PC-3 (cell line): Measurements from ENCODE around the gene DNAH10. TPM values are rescaled to one million over a fixed set of nuclear protein-coding genes. Genes with fewer than 3 reads are reported as not detected.

Source experiments
- ATAC-seq: fragments of 200-7000 bp; cut with Tn5 transposase; 2 replicates; pipeline ENCODE4 v1.9.1; 2020; ENCODE audit warnings: mild to moderate bottlenecking, moderate library complexity
- BruUV-seq: library from RNA; stranded (reverse); fragments of 400-500 nt; replicated peaks from 2 replicates; lab custom pipeline; 2021; lab: Mats Ljungman, UMichigan
- CTCF ChIA-PET: fragments of 300-600 bp; sonication (Branson Sonifier 250); formaldehyde crosslinking; loops from one replicate; lab custom pipeline; 2022; ENCODE audit warnings: antibody characterized with exemption; lab: Charles Lee
- POLR2A ChIA-PET: fragments of 300-600 bp; sonication (Branson Sonifier 250); formaldehyde crosslinking; loops from one replicate; lab custom pipeline; 2022; ENCODE audit warnings: antibody characterized with exemption; ENCODE audit not compliant: unreplicated experiment; lab: Charles Lee
- DNase-seq: peaks from one replicate; pipeline ENCODE4 v3.0.0-alpha.2; 2015
- H2AFZ ChIP-seq: fragments of 300-600 bp; sonication (generic); 2 replicates; pipeline ENCODE4 v1.6.0; 2016; ENCODE audit warnings: antibody characterized with exemption, low read length
- H3F3A ChIP-seq: fragments of 300-600 bp; sonication (generic); one replicate; pipeline ENCODE4 v1.6.0; 2017; ENCODE audit warnings: antibody characterized with exemption, low read length, control low read depth, mild to moderate bottlenecking; ENCODE audit not compliant: unreplicated experiment
- H3K27ac ChIP-seq: fragments of 300-600 bp; sonication (generic); 2 replicates; pipeline ENCODE4 v1.5.1; 2016; ENCODE audit warnings: mild to moderate bottlenecking, low read length
- H3K27me3 ChIP-seq: fragments of 300-600 bp; sonication (generic); 2 replicates; pipeline ENCODE4 v1.6.1; 2016; ENCODE audit warnings: low read length, mixed read lengths
- H3K36me3 ChIP-seq: fragments of 300-600 bp; sonication (generic); 2 replicates; pipeline ENCODE4 v1.6.1; 2016; ENCODE audit warnings: low read depth, mixed run types, low read length, mixed read lengths
- H3K4me1 ChIP-seq: fragments of 300-600 bp; sonication (generic); 2 replicates; pipeline ENCODE4 v1.5.1; 2016; ENCODE audit warnings: low read length; ENCODE audit not compliant: insufficient read depth
- H3K4me2 ChIP-seq: fragments of 300-600 bp; sonication (generic); 2 replicates; pipeline ENCODE4 v1.6.0; 2016; ENCODE audit warnings: low read length
- H3K4me3 ChIP-seq: fragments of 300-600 bp; sonication (generic); 2 replicates; pipeline ENCODE4 v1.5.1; 2016; ENCODE audit warnings: mild to moderate bottlenecking, low read length, mixed read lengths
- H3K79me2 ChIP-seq: fragments of 300-600 bp; sonication (generic); 2 replicates; pipeline ENCODE4 v1.6.1; 2017; ENCODE audit warnings: low read length, mixed read lengths
- H3K9ac ChIP-seq: fragments of 300-600 bp; sonication (generic); 2 replicates; pipeline ENCODE4 v1.6.0; 2016; ENCODE audit warnings: mild to moderate bottlenecking, low read length
- H3K9me2 ChIP-seq: fragments of 300-600 bp; sonication (generic); replicated peaks from 2 replicates; pipeline ENCODE4 v1.6.1; 2016; ENCODE audit warnings: mixed run types, low read length, mixed read lengths
- H3K9me3 ChIP-seq: fragments of 300-600 bp; sonication (generic); 2 replicates; pipeline ENCODE4 v1.6.1; 2016; ENCODE audit warnings: low read length, mixed read lengths
- H4K20me1 ChIP-seq: fragments of 300-600 bp; sonication (generic); 2 replicates; pipeline ENCODE4 v1.6.1; 2016; ENCODE audit warnings: low read length, mixed read lengths
- EZH2 ChIP-seq: fragments of 300-600 bp; sonication (generic); IDR thresholded peaks from one replicate; pipeline ENCODE4 v1.6.1; 2017; ENCODE audit warnings: antibody characterized with exemption, mild to moderate bottlenecking, low read length; ENCODE audit not compliant: unreplicated experiment
- EZH2phosphoT487 ChIP-seq: fragments of 300-600 bp; sonication (generic); IDR thresholded peaks from 2 replicates; pipeline ENCODE4 v1.6.1; 2018; ENCODE audit warnings: mild to moderate bottlenecking, antibody characterized with exemption, low read length, borderline replicate concordance
- intact Hi-C: fragments of 100-400 bp; cut with micrococcal nuclease; formaldehyde crosslinking; loops from 2 replicates; pipeline ENCODE4 v1.9.0; 2023
- total RNA-seq: library from RNA; depleted of rRNA; stranded (reverse); fragments of >200 nt; gene quantifications from 2 replicates; pipeline ENCODE4 v1.2.3, GENCODE V29; 2014
- TF ChIP-seq, protein P1 (sequence below): fragments of 300-600 bp; sonication (generic); conservative IDR thresholded peaks from 2 replicates; pipeline ENCODE4 v1.5.1; 2017; ENCODE audit warnings: antibody characterized with exemption, low read depth, mild to moderate bottlenecking, low read length

The DNAH10 gene
- total RNA-seq, 1 experiment from 2014 or later: 0.15 TPM

DNA sequence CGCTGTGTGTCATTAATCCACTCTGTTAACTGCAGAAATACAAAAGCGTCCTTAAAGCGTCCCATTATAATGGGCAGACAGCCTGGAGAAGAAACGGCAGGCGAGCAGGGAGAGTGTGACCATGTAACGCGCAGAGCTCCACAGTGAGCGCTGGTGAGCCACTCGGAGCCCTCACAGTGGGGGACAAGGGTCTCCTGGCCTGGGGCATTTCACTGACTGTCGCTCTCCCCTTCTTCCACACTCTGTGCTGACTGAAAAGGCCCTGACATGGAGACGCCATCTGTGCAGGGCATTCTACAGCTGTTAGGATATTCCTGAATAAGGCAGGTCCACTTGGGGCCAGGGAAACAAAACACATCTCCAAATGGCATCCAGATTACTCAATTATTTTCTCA lies 186.3 kb downstream of the DNAH10 start:
- no peak overlapping the region for H3K27ac ChIP-seq
- H2AFZ ChIP-seq: no peak overlapping the region
- POLR2A ChIA-PET: no interaction called here
- H3K9ac ChIP-seq: no peak overlapping the region
- intact Hi-C loops: no loop called here
- H3K27me3 ChIP-seq: no peaks in the 10 kb centered on the region
- peaks cover 26% of the 10 kb centered on the region for H3K4me1 ChIP-seq
- no peak overlapping the region for H3K4me2 ChIP-seq
- H4K20me1 ChIP-seq: no peaks in the 10 kb centered on the region
- CTCF ChIA-PET: no interaction called here
- H3K36me3 ChIP-seq: no peaks in the 10 kb centered on the region
- no peak overlapping the region for H3K4me3 ChIP-seq
- no peaks in the 10 kb centered on the region for H3K9me2 ChIP-seq
- no peaks in the 10 kb centered on the region for H3K79me2 ChIP-seq
- TF ChIP-seq EZH2phosphoT487: no peak
- no peak for TF ChIP-seq EZH2
- TF ChIP-seq, protein P1, sequence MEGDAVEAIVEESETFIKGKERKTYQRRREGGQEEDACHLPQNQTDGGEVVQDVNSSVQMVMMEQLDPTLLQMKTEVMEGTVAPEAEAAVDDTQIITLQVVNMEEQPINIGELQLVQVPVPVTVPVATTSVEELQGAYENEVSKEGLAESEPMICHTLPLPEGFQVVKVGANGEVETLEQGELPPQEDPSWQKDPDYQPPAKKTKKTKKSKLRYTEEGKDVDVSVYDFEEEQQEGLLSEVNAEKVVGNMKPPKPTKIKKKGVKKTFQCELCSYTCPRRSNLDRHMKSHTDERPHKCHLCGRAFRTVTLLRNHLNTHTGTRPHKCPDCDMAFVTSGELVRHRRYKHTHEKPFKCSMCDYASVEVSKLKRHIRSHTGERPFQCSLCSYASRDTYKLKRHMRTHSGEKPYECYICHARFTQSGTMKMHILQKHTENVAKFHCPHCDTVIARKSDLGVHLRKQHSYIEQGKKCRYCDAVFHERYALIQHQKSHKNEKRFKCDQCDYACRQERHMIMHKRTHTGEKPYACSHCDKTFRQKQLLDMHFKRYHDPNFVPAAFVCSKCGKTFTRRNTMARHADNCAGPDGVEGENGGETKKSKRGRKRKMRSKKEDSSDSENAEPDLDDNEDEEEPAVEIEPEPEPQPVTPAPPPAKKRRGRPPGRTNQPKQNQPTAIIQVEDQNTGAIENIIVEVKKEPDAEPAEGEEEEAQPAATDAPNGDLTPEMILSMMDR: no peak
- BruUV-seq: no TSS peak
- H3K9me3 ChIP-seq: no peaks in the 10 kb centered on the region
- H3F3A ChIP-seq: no peaks in the 10 kb centered on the region
- DNase-seq: no peak
- ATAC-seq: no peak

DNA sequence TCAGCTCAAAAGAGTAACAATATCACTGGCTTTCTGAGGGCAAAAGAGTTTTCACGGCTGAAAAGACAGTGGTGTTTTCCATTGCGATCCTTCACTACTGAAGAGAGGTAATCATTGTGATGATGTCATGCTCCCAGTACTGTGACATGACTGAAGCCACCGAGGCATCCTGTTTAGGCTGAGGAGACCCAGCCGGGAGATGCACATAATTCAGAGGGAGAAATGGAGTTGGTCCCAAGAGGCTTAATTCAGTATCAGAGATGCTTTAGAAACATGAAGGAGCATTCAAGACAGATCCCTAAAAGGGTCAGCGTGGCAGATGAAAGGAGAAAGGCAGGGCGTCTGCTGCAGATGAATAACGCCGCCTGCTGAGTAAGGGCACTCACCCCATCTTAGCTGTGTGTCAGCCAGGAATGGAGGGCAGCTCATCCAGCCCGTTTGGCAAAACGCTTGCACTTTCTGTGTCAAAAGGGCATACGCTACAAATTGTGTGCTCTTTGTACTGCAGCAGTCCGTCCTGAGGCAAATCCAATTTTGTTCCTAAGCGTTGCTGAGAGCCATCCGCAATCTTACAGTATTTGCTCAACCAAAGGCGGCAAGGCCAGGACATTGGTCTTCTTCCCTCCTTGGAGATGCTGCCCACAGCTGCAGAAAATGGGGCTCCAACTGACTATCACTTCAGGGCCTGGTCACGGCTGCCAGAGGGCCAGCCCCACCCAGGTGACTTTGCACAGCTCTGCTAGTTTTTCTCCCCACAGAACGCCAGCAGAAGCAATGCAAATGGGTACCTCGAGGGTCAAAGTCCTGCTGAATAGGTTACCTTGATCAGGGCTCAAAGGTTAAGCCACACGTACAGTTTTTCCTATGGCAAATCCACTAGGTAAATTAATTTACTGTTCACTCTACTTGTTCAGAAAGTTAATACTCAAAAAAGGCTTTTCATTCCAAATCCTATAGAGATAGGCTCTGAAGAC lies 187.0 kb downstream of the DNAH10 start:
- H3K9me2 ChIP-seq: no peaks in the 10 kb centered on the region
- H2AFZ ChIP-seq: no peak overlapping the region
- H3K9me3 ChIP-seq: no peaks in the 10 kb centered on the region
- DNase-seq (no peak), ATAC-seq (no peak)
- no peak overlapping the region for H3K4me3 ChIP-seq
- no peaks in the 10 kb centered on the region for H3K27me3 ChIP-seq
- H3K27ac ChIP-seq: no peak overlapping the region
- no peaks in the 10 kb centered on the region for H3F3A ChIP-seq
- H3K9ac ChIP-seq: no peak overlapping the region
- H3K36me3 ChIP-seq: no peaks in the 10 kb centered on the region
- H4K20me1 ChIP-seq: no peaks in the 10 kb centered on the region
- no peaks in the 10 kb centered on the region for H3K79me2 ChIP-seq
- no TSS peak for BruUV-seq
- ChIA-PET CTCF (no interaction called here), POLR2A (no interaction called here)
- TF ChIP-seq EZH2 (no peak), EZH2phosphoT487 (no peak)
- TF ChIP-seq, protein P1: no peak
- H3K4me2 ChIP-seq: no peak overlapping the region
- intact Hi-C loops: no loop called here
- peaks cover 19% of the 10 kb centered on the region for H3K4me1 ChIP-seq

DNA sequence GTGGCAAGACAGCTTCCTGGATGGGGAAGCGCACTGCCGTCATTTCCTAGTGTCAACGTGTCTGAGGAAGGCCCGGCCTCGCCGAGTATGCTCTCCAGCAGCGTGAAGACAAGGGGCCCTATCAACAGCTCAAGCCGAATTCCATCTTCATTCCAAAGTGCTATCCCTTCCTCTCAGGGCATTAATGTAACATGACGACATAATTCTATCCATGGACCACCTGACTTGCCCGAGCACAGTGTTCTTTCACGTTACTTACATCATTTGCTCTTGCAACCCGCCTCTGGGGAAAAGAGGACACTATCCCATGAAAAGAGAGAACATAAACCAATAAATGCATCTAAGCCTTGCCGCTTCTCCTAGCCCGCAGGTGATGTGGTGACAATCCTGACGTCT lies 187.7 kb downstream of the DNAH10 start:
- Histone ChIP-seq H2AFZ (no peak overlapping the region), H3K27ac (no peak overlapping the region), H3K4me1 (peaks cover 19% of the 10 kb centered on the region), H3K4me2 (no peak overlapping the region), H3K4me3 (no peak overlapping the region), H3K36me3 (no peaks in the 10 kb centered on the region), H3K9ac (no peak overlapping the region), H3K27me3 (no peaks in the 10 kb centered on the region), H3F3A (no peaks in the 10 kb centered on the region), H3K9me3 (no peaks in the 10 kb centered on the region), H4K20me1 (no peaks in the 10 kb centered on the region), H3K79me2 (no peaks in the 10 kb centered on the region), H3K9me2 (no peaks in the 10 kb centered on the region)
- DNase-seq: no peak
- TF ChIP-seq, protein P1: no peak
- TF ChIP-seq EZH2 (no peak), EZH2phosphoT487 (no peak)
- ChIA-PET CTCF (no interaction called here), POLR2A (no interaction called here)
- intact Hi-C loops: no loop called here
- no TSS peak for BruUV-seq
- ATAC-seq: no peak
